Left lung (tissue), 10 donors: ENCODE results near the gene AGMO. TPM values are rescaled to one million over a fixed set of nuclear protein-coding genes. Genes with fewer than 3 reads are reported as not detected.

Experiments used
- ATAC-seq: fragments of 200-7000 bp; cut with Tn5 transposase; one replicate; pipeline ENCODE4 v1.9.1; 2020; ENCODE audit warnings: moderate library complexity
- DNase-seq, 4 donors: peaks; one replicate each; pipeline ENCODE4 v3.0.0-alpha.2; 2013 to 2020
- H3K27ac ChIP-seq, 2 donors: fragments of 200-600 bp; sonication (generic) in 1 of 2; one replicate each; pipeline versions ENCODE4 v1.5.0 to v1.8.0; 2020 to 2021
- H3K27me3 ChIP-seq, 2 donors: fragments of 200-600 bp; sonication (generic) in 1 of 2; one replicate each; pipeline versions ENCODE4 v1.5.0 to v1.8.0; 2020 to 2021
- H3K36me3 ChIP-seq, 2 donors: fragments of 200-600 bp; sonication (generic) in 1 of 2; one replicate each; pipeline versions ENCODE4 v1.5.0 to v1.8.0; 2020 to 2021
- H3K4me1 ChIP-seq, 2 donors: fragments of 200-600 bp; one replicate each; pipeline ENCODE4 v1.8.0; 2021
- H3K4me3 ChIP-seq, 2 donors: fragments of 200-600 bp; sonication (generic) in 1 of 2; one replicate each; pipeline versions ENCODE4 v1.5.0 to v1.8.0; 2020 to 2021; ENCODE audit warnings: mild to moderate bottlenecking in 1 of 2
- H3K9me3 ChIP-seq, 2 donors: fragments of 200-600 bp; sonication (generic) in 1 of 2; one replicate each; pipeline versions ENCODE4 v1.5.0 to v1.8.0; 2020 to 2021
- CTCF ChIP-seq, 2 donors: fragments of 200-600 bp; sonication (generic) in 1 of 2; IDR thresholded peaks; one replicate each; pipeline versions ENCODE4 v1.5.0 to v1.8.0; 2021; ENCODE audit warnings: antibody characterized with exemption in 2 of 2
- intact Hi-C, 2 donors: fragments of 100-400 bp; cut with DNase I; formaldehyde crosslinking; loops; one replicate each; pipeline versions ENCODE4 v1.11.2 to v1.14.2; 2022
- polyA plus RNA-seq, 6 donors: library from polyadenylated mRNA; unstranded; fragments of 120-200 nt; gene quantifications; one replicate each; pipeline ENCODE4 v1.2.1, GENCODE V29; 2013; ENCODE audit not compliant: insufficient read length in 6 of 6
- total RNA-seq, 2 donors: library from RNA; stranded (reverse); fragmentation: NEBNext Ultra II Directional; extraction: Animal tissue kit (Norgen Biotek cat#: 25700); gene quantifications; one replicate each; pipeline ENCODE4 v1.2.1, GENCODE V29; 2021
- donor health status: DM: no; HTN: yes; CAD: no.
- donor health status: DM: no; HTN: no; CAD: no.

Gene AGMO
- total and polyA plus RNA-seq, 8 donors, result 0.32 to 0.85 (median 0.42) TPM

GRCh38 chr7:15581352-15581951, 19.6 kb upstream of the AGMO start:
- TF ChIP-seq CTCF (IDR thresholded peaks at IDR 0.05), result no peak
- ATAC-seq (no peak), DNase-seq (no peak)
- Histone ChIP-seq H3K9me3 (peaks cover 0 to 13% of the 10 kb centered on the region in 2 donors), H3K36me3 (no peaks in the 10 kb centered on the region), H3K4me3 (no peak overlapping the region), H3K27me3 (no peaks in the 10 kb centered on the region), H3K27ac (no peak overlapping the region), H3K4me1 (no peaks in the 10 kb centered on the region)
- intact Hi-C loops, result no loop called here

- Histone ChIP-seq H3K4me3 (no peak overlapping the region), H3K9me3 (peaks cover 0 to 13% of the 10 kb centered on the region in 2 donors), H3K27ac (no peak overlapping the region), H3K4me1 (no peaks in the 10 kb centered on the region), H3K36me3 (no peaks in the 10 kb centered on the region), H3K27me3 (no peaks in the 10 kb centered on the region)
- no peak for ATAC-seq
- intact Hi-C loops, result no loop called here
- no peak for DNase-seq
- TF ChIP-seq CTCF (IDR thresholded peaks at IDR 0.05), result no peak
Observed at GRCh38 chr7:15580604-15581351, 19.0 kb upstream of the AGMO start.

- ATAC-seq (no peak), DNase-seq (no peak)
- intact Hi-C loops, result no loop called here
- Histone ChIP-seq H3K27me3 (no peaks in the 10 kb centered on the region), H3K4me1 (no peaks in the 10 kb centered on the region), H3K9me3 (no peaks in the 10 kb centered on the region), H3K36me3 (no peaks in the 10 kb centered on the region), H3K27ac (no peak overlapping the region), H3K4me3 (no peak overlapping the region)
- TF ChIP-seq CTCF (IDR thresholded peaks at IDR 0.05), result no peak
Observed at GRCh38 chr7:15577600-15577999, 15.8 kb upstream of the AGMO start.

GRCh38 chr7:15571301-15571878, 9.6 kb upstream of the AGMO start:
- H3K36me3 ChIP-seq, result no peaks in the 10 kb centered on the region
- intact Hi-C loops, result no loop called here
- no peaks in the 10 kb centered on the region for H3K27me3 ChIP-seq
- peaks cover 0 to 2% of the 10 kb centered on the region in 2 donors for H3K9me3 ChIP-seq
- H3K27ac ChIP-seq, result no peak overlapping the region
- H3K4me3 ChIP-seq, result no peak overlapping the region
- no peak for DNase-seq
- no peak for ATAC-seq
- no peak for TF ChIP-seq CTCF (IDR thresholded peaks at IDR 0.05)
- no peaks in the 10 kb centered on the region for H3K4me1 ChIP-seq

GRCh38 chr7:15567652-15568051, 5.8 kb upstream of the AGMO start:
- Histone ChIP-seq H3K27me3 (no peaks in the 10 kb centered on the region), H3K27ac (no peak overlapping the region), H3K36me3 (no peaks in the 10 kb centered on the region), H3K9me3 (peaks cover 0 to 2% of the 10 kb centered on the region in 2 donors), H3K4me1 (no peaks in the 10 kb centered on the region), H3K4me3 (no peak overlapping the region)
- intact Hi-C loops, result no loop called here
- ATAC-seq (no peak), DNase-seq (no peak)
- TF ChIP-seq CTCF (IDR thresholded peaks at IDR 0.05), result no peak
